GM12874 (cell line): ENCODE measurements around the gene ROR1.

ENCODE experiments used
- CTCF ChIP-seq: IDR thresholded peaks from 2 replicates; pipeline ENCODE4 v1.5.1; 2011; ENCODE audit warnings: low read depth, mild to moderate bottlenecking, control low read depth, low read length, moderate library complexity; ENCODE audit not compliant: insufficient read depth

ROR1 gene

GRCh38 chr1:63818567-63819325 is 44.9 kb downstream of the ROR1 start:
- TF ChIP-seq CTCF = no peak

DNA sequence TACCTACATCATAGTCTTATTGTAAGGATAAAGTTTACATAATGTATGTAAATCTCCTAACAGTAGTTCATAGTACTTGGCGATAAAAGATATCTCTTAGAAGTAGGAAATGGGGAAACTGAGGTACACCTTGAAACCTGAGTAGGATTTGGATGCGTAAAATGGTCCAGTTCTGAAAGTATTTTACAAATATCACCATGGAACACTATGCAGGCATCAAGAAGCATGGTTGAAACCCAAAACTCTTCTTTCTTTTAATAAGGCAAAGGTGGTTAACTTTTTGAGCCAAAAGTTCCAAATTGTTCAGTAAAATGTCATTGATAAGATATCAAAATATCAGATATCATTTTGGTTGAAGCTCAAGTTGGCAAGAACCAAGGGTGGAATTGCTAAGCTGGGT is 46.0 kb downstream of the ROR1 start:
- no peak for TF ChIP-seq CTCF

DNA sequence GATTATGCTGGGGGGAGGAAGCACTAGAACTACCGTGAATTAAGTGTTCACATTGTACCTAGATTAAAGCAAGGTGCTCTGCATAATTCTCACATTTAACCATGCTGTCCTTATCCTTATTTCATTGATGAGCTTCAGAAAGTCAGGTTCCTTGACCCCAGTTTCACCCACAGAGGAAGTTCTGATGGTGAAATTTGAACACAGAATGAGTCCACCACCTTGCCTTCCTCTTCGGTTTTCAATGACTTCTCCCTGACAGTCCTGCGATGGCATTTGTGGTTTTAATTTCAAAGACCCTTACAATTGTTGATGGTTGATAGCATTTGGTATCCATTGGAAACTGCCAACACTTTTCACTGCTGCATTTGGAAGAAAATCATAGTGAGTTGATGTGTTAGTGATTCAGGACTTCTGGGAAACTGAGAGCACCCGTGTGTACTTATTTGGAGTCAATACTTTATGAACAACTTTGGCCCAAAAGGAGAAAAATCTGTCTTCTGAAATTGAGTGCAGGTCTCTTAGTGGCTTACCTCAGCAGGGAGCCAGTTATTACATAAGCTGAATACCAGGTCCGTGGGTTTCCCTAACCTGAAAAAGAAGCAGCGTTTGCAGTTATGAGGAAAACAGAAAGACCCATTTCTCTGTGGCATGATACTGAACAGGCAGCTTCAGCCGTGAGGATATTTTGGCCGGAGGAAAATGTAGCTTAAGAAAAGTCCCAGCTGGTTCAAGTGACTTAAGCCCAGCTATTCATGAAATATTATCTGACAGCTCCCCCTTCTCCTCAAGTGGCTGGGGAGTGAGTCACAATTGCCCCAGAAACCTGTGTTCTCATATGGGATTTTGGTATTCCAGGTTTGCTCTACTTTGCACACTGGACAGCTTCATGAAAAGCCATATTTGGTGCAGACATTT is 47.5 kb downstream of the ROR1 start:
- TF ChIP-seq CTCF = no peak

GRCh38 chr1:63822540-63822939 is 48.7 kb downstream of the ROR1 start:
- TF ChIP-seq CTCF = no peak

DNA sequence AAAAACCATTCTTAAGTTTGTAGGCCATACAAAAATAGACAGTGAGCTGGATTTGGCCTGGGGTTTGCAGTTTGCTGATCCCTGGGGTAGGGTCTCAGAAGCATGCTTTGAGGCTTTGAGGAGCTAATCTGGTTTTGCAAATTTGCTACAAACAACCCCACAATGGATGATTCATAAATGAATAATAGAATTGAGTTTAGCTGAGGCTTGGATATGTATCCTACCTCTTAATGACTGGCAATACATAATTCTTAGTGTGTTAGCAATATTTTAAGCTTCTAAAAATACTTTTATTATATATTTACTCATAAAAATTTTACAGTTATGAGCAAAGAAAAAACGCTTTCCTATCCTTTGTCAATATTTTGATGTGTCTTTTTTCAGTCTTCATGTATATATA is 50.6 kb downstream of the ROR1 start:
- no peak for TF ChIP-seq CTCF

GRCh38 chr1:63825111-63825510 is 51.3 kb downstream of the ROR1 start:
- no peak for TF ChIP-seq CTCF
